HUES6 (cell line): ENCODE results near the gene NHERF2.

Experiments used
- H3K27ac ChIP-seq: 2 replicates; pipeline ENCODE4 v1.7.0; 2013; ENCODE audit warnings: low read depth, mild to moderate bottlenecking, low read length, inconsistent platforms
- H3K27me3 ChIP-seq: 2 replicates; pipeline ENCODE4 v1.6.1; 2013; ENCODE audit warnings: low read length; ENCODE audit not compliant: control insufficient read depth, insufficient read depth
- H3K36me3 ChIP-seq: 2 replicates; pipeline ENCODE4 v1.6.1; 2013; ENCODE audit warnings: low read length; ENCODE audit not compliant: control insufficient read depth, insufficient read depth
- H3K4me1 ChIP-seq: 2 replicates; pipeline ENCODE4 v1.6.1; 2013; ENCODE audit warnings: low read length; ENCODE audit not compliant: control insufficient read depth, insufficient read depth
- H3K4me3 ChIP-seq: 2 replicates; pipeline ENCODE4 v1.5.1; 2013; ENCODE audit warnings: low read depth, low read length
- H3K9ac ChIP-seq: one replicate; pipeline ENCODE4 v1.6.1; 2013; ENCODE audit warnings: mild to moderate bottlenecking, low read length
- H3K9me3 ChIP-seq: 2 replicates; pipeline ENCODE4 v1.6.1; 2013; ENCODE audit warnings: low read depth, low read length; ENCODE audit not compliant: control insufficient read depth, insufficient read depth

Gene NHERF2

DNA sequence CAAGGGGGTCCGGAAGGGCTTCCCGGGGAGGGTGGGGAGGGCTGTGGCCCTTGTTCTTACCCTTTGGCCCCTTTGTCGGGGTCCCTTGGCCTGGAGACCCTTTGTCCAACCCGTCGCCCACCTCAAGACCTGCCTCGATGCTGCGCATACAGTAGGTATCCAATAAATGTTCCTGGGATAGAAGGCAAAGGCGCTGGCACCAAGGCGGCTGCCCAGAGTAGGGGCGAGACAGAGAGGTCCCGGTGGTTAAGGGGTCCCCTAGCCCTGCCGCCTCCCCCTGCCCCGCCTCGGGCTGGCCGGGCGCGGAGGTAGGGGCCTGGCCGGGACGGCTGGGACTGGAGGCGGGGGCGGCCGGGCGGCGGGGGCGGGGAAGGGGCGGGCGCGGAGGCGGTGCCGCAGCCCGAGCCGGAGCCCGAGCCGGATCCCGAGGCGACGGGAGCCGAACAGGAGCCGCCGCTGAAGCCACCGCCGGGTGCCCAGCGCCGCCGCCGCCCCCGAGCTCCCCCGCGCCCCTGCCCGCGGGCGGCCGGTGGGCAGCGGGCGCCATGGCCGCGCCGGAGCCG lies at the start of gene NHERF2:
Gene NHERF2, plus strand, starts transcription at position 442 of the 563 bp plus-strand sequence. Its CDS starts 104 bp downstream, at position 546.
- H3K9ac ChIP-seq = peak within 1 kb of the TSS; percentile 45
- H3K4me3 ChIP-seq = peak within 1 kb of the TSS; percentile 52
- no peak within 1 kb of the TSS for H3K27ac ChIP-seq
- peaks cover 17% of the 10 kb centered on the region for H3K4me1 ChIP-seq
- peaks cover 34% of the 10 kb centered on the region for H3K27me3 ChIP-seq
- no peaks in the 10 kb centered on the region for H3K36me3 ChIP-seq
- no peaks in the 10 kb centered on the region for H3K9me3 ChIP-seq

DNA sequence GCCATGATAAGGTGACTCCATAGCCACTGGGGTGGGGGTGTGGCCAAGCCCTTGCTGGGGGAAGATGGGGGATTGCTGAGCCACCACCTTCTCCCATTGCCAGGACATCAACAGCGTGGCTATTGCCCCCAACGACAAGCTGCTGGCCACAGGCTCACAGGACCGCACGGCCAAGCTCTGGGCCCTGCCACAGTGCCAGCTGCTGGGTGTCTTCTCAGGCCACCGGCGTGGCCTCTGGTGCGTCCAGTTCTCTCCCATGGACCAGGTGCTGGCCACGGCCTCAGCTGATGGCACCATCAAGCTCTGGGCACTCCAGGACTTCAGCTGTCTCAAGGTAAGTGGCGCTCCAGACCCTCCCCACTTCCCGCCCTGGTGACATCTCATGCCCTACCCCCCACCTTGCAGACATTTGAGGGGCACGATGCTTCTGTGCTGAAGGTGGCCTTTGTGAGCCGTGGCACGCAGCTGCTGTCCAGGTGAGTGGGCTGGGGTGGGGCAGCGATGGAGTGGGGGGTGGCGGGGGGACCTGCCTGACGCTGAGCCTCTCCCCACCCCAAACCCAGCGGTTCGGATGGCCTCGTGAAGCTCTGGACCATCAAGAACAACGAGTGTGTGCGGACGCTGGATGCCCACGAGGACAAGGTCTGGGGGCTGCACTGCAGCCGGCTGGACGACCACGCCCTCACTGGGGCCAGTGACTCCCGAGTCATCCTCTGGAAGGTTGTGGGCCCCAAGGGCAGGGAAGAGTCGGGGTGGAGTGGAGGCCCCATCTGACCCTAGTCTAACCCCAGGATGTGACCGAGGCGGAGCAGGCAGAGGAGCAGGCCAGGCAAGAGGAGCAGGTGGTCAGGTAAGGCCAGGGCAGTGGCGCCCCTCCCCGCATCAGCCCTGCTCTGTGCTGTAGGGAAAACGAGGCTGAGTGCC lies 49.5 kb upstream of the NHERF2 start:
- Histone ChIP-seq H3K4me1 (peaks cover 27% of the 10 kb centered on the region), H3K27me3 (peaks cover 32% of the 10 kb centered on the region), H3K4me3 (no peak overlapping the region), H3K9ac (no peak overlapping the region), H3K9me3 (no peaks in the 10 kb centered on the region), H3K27ac (no peak overlapping the region), H3K36me3 (peaks cover 43% of the 10 kb centered on the region)

- H3K4me1 ChIP-seq = peaks cover 24% of the 10 kb centered on the region
- peaks cover 38% of the 10 kb centered on the region for H3K27me3 ChIP-seq
- H3K9ac ChIP-seq = no peak overlapping the region
- H3K9me3 ChIP-seq = no peaks in the 10 kb centered on the region
- no peak overlapping the region for H3K27ac ChIP-seq
- peaks cover 43% of the 10 kb centered on the region for H3K36me3 ChIP-seq
- H3K4me3 ChIP-seq = no peak overlapping the region
Observed at GRCh38 chr16:1977875-1978268, 48.8 kb upstream of the NHERF2 start.

DNA sequence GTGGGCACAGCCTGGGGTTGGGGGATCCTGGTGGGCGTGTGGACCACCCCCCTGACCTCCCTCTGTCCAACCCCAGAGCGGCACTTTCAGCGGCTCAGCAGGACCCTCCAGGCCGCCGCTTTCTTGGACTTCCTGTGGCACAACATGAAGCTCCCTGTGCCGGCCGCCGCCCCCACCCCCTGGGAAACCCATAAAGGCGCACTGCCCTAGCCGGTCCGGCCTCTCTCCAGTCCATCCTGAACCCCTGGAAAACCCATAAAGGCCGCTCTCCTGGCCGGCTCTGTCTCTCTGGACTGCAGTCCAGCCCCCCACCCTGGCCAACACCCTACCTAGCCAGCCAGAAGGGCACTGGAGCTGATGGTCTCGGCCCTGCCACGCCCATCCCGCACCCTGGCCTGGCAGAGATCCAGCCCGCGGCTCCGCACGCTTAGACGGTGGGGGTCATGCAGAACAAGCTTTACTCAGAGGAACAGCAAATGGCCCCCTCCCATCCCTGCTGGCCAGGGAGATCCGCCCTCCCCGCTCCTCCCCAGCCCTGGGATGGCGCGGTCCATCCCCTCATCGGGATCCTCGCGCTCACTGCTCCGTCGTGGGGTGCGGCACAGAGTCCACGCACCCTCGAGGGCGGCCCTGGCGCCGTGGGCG lies 48.1 kb upstream of the NHERF2 start:
- H3K9ac ChIP-seq = no peak overlapping the region

DNA sequence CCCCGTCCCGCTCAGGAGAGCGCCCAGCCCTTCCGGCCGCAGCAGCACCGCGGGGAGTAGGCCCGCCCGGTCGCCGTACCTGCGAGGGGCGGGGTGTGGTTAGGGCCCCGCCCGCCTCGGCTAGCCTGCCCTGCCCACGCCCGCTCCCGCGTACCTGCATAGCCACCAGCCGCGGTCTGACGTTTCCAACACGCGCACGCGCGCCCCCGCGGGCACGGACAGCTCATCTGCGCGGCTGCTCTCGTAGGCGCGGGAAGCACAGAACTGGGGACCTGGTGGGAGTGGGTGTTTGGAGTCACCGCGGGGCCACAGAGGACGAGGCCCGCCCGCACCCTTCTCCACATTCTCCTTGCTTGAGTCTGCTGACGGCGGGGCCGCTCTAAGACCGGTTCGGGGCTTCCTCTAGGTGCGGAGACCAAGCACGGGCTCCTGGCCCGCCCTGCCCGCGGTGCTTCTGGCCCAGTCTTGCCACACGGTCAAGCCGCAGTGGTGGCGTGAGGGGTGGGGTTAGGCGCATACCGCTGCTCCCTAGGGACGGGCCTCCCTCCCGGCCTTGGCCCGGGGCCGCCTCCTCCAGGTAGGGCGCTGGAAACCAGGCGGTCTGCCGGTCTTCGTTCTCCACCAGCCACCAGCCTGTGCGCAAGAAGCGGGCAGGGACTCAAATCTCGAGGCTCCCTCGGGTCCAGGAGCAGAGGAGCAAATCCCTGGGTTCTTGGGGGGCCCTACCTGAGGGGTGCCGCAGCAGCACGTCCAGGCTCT lies 47.3 kb upstream of the NHERF2 start:
- peaks cover 43% of the 10 kb centered on the region for H3K27me3 ChIP-seq
- peak overlapping the region; percentile 69 for H3K4me3 ChIP-seq
- peaks cover 28% of the 10 kb centered on the region for H3K4me1 ChIP-seq
- no peak overlapping the region for H3K27ac ChIP-seq
- peak overlapping the region; percentile 56 for H3K9ac ChIP-seq
- no peaks in the 10 kb centered on the region for H3K9me3 ChIP-seq
- H3K36me3 ChIP-seq = peaks cover 38% of the 10 kb centered on the region

More for the DNA sequence above, 48.1 kb upstream of the NHERF2 start:
- Histone ChIP-seq H3K4me3 (peak overlapping the region; percentile 69), H3K36me3 (peaks cover 43% of the 10 kb centered on the region), H3K27me3 (peaks cover 43% of the 10 kb centered on the region), H3K27ac (no peak overlapping the region), H3K4me1 (peaks cover 28% of the 10 kb centered on the region), H3K9me3 (no peaks in the 10 kb centered on the region)

DNA sequence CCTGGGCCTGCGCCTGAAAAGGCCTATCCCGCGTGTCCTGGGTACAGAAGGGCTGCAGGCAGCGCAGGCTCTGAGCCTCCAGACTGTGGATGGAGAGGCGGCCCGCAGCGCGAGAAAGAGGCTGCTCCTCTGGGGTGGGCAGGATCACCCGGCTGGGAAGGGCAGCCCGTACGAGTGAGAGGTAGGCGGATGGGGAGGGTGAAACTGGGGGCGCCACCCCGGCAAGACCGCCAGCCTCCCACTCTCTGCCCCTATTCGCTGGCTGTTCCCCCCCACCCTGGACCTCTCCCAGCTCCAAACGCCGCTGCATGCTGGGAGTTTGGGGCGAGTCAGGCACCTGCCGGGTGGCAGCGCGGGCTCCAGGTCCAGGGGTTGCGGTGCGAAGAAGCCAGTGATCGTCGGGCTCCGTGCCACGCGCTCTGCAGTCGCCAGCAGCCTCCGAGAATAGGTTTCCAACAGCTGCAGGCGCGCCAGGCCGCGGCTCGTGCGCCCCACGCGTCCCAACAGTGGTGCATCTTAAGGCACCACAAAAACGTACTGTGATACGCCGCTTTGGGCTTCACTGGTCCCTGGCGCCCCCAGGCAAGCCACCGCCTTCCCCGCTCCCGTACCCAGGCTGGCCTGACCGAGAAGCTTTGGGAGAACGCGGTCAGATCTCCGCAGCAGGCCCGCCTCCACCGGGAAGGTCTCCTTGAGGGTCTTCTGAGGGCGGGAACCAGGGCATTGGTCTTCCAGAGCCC lies 46.5 kb upstream of the NHERF2 start:
- Histone ChIP-seq H3K9me3 (no peaks in the 10 kb centered on the region), H3K27ac (no peak overlapping the region), H3K4me3 (peak overlapping the region; percentile 69), H3K9ac (peak overlapping the region; percentile 56), H3K4me1 (peaks cover 33% of the 10 kb centered on the region), H3K27me3 (peaks cover 43% of the 10 kb centered on the region), H3K36me3 (peaks cover 30% of the 10 kb centered on the region)

DNA sequence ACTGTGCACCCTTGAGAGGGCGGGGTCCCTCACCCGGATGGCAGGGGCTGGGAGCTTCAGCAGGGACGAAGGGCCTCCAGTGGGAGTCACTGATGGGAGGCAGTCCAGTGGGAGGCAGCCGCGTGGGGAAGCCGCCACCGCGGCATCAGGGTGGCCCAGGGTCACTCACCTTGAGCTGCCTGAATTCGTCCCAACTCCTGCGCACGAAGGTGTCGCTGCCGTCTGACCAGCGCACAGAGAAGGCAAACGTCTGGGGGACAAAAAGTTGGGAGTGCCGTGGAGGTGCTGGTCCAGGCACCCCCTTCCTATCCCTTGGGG lies 46.0 kb upstream of the NHERF2 start:
- peaks cover 43% of the 10 kb centered on the region for H3K27me3 ChIP-seq
- H3K4me1 ChIP-seq = peaks cover 34% of the 10 kb centered on the region
- no peak overlapping the region for H3K27ac ChIP-seq
- H3K9me3 ChIP-seq = no peaks in the 10 kb centered on the region
- peak overlapping the region; percentile 69 for H3K4me3 ChIP-seq
- H3K36me3 ChIP-seq = peaks cover 28% of the 10 kb centered on the region
- no peak overlapping the region for H3K9ac ChIP-seq

GRCh38 chr16:1981398-1981836 lies 45.3 kb upstream of the NHERF2 start, which contains the start of gene NOXO1:
Gene NOXO1 (minus strand): TSS chr16:1981469. CDS start chr16:1981179, 290 bp downstream.
- H3K4me1 ChIP-seq = peaks cover 34% of the 10 kb centered on the region
- H3K4me3 ChIP-seq = peak within 1 kb of the TSS; percentile 69
- peaks cover 43% of the 10 kb centered on the region for H3K27me3 ChIP-seq
- no peaks in the 10 kb centered on the region for H3K9me3 ChIP-seq
- peaks cover 28% of the 10 kb centered on the region for H3K36me3 ChIP-seq
- no peak within 1 kb of the TSS for H3K27ac ChIP-seq
- peak within 1 kb of the TSS; percentile 12 for H3K9ac ChIP-seq

DNA sequence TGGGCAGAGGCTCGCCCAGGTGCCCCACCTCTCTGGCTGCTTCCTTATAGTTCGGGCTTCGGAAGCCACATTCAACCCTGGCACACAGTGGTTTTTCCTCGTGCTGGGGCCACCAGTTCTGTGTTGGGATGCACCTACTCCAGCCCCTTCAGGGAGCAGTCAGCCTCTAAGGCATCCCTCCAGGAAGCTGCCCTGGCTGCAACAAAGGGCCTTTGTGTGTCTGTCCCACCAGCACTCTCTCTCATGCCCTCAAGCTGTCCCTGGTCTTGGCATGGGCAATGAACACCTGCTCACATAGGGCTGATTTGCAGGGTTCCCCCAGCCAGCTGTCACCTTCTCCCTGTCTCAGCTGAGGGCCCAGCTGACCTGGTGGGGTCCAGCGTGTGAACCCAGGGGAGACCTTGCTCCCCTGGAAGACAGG lies 44.7 kb upstream of the NHERF2 start:
- Histone ChIP-seq H3K36me3 (peaks cover 26% of the 10 kb centered on the region), H3K9me3 (no peaks in the 10 kb centered on the region), H3K9ac (no peak overlapping the region), H3K27me3 (peaks cover 43% of the 10 kb centered on the region), H3K4me3 (no peak overlapping the region), H3K27ac (no peak overlapping the region), H3K4me1 (peaks cover 34% of the 10 kb centered on the region)

- Histone ChIP-seq H3K9me3 (no peaks in the 10 kb centered on the region), H3K27me3 (peaks cover 45% of the 10 kb centered on the region), H3K36me3 (peaks cover 17% of the 10 kb centered on the region), H3K4me1 (peaks cover 34% of the 10 kb centered on the region), H3K4me3 (peak overlapping the region; percentile 63), H3K27ac (no peak overlapping the region), H3K9ac (no peak overlapping the region)
Observed at GRCh38 chr16:1982991-1983543, 43.6 kb upstream of the NHERF2 start.
